Measurements from ENCODE around the gene RIMS1.

DNA sequence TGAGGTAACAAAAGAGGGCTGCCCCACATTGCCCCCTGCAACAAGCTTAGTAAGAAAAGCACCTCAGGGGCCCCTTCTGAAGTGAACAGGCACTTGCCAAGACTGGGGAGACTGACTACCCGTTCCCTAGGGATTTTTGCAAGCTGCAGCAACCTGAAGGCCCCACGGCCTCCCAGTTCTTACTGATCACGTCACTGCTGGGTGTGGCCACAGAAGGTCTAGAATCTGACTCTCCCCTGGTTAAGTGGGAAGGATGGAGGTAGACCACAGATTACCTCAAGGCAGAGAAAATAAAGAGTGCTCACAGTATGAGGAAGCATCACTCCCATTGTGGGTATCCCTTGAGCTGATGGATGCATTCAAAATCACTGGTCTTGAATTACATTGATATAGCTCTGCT, 534.1 kb downstream of the RIMS1 start:
- TF ChIP-seq, protein P1, sequence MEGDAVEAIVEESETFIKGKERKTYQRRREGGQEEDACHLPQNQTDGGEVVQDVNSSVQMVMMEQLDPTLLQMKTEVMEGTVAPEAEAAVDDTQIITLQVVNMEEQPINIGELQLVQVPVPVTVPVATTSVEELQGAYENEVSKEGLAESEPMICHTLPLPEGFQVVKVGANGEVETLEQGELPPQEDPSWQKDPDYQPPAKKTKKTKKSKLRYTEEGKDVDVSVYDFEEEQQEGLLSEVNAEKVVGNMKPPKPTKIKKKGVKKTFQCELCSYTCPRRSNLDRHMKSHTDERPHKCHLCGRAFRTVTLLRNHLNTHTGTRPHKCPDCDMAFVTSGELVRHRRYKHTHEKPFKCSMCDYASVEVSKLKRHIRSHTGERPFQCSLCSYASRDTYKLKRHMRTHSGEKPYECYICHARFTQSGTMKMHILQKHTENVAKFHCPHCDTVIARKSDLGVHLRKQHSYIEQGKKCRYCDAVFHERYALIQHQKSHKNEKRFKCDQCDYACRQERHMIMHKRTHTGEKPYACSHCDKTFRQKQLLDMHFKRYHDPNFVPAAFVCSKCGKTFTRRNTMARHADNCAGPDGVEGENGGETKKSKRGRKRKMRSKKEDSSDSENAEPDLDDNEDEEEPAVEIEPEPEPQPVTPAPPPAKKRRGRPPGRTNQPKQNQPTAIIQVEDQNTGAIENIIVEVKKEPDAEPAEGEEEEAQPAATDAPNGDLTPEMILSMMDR (IDR thresholded peaks at IDR 0.05) = no peak
- TF ChIP-seq POLR2A (IDR thresholded peaks at IDR 0.05) = no peak

Data from adrenal gland (tissue), 5 donors.